IPS DF 6.9 (cell line): Measurements from ENCODE around the gene HOXD8.

Experiments
- DNase-seq: peaks from one replicate; pipeline ENCODE4 v3.0.0-alpha.2; 2013; ENCODE audit warnings: low read depth, low spot score
- H3K27ac ChIP-seq: one replicate; pipeline ENCODE4 v1.5.1; 2013; ENCODE audit warnings: low read length, control low read depth
- H3K27me3 ChIP-seq: 2 replicates; pipeline ENCODE4 v1.6.1; 2013; ENCODE audit warnings: mild to moderate bottlenecking, low read length; ENCODE audit not compliant: control insufficient read depth, insufficient read depth
- H3K36me3 ChIP-seq: 2 replicates; pipeline ENCODE4 v1.6.1; 2013; ENCODE audit warnings: low read length; ENCODE audit not compliant: control insufficient read depth, insufficient read depth
- H3K4me1 ChIP-seq: 2 replicates; pipeline ENCODE4 v1.6.1; 2013; ENCODE audit warnings: low read length; ENCODE audit not compliant: control insufficient read depth, insufficient read depth
- H3K4me3 ChIP-seq: 2 replicates; pipeline ENCODE4 v1.5.1; 2013; ENCODE audit warnings: mild to moderate bottlenecking, low read length
- H3K9me3 ChIP-seq: 2 replicates; pipeline ENCODE4 v1.6.1; 2013; ENCODE audit warnings: low read length, inconsistent platforms; ENCODE audit not compliant: control insufficient read depth, insufficient read depth
- WGBS: extraction: QIAGEN DNeasy Blood & Tissue Kit; methylation state at CpG from one replicate; pipeline ENCODE4 v1.1.7; 2013; ENCODE audit warnings: mixed read lengths, missing lambda C conversion rate; ENCODE audit not compliant: insufficient read length, insufficient coverage; 5-methylcytosine and 5-hydroxymethylcytosine counted together

HOXD8 gene

GRCh38 chr2:176105078-176105729, 24.3 kb upstream of the HOXD8 start:
- whole genome bisulfite sequencing: no CpG with 5 or more reads among the region's 25 CpGs
- Histone ChIP-seq H3K27me3 (peaks cover 96% of the 10 kb centered on the region), H3K9me3 (no peaks in the 10 kb centered on the region), H3K36me3 (no peaks in the 10 kb centered on the region; the same call in 1 of the 2 replicates), H3K4me3 (no peak overlapping the region; the same call in 1 of the 2 replicates), H3K4me1 (peaks cover 5% of the 10 kb centered on the region), H3K27ac (no peak overlapping the region)
- DNase-seq: no peak

- H3K27ac ChIP-seq: no peak overlapping the region
- no peaks in the 10 kb centered on the region for H3K9me3 ChIP-seq
- no peak for DNase-seq
- peaks cover 96% of the 10 kb centered on the region for H3K27me3 ChIP-seq
- no peak overlapping the region for H3K4me3 ChIP-seq
- no peaks in the 10 kb centered on the region; the same call in 1 of the 2 replicates for H3K36me3 ChIP-seq
- no CpG with 5 or more reads among the region's 25 CpGs for WGBS
- H3K4me1 ChIP-seq: peaks cover 5% of the 10 kb centered on the region
Measured at GRCh38 chr2:176105730-176106580, 23.6 kb upstream of the HOXD8 start.

- no CpG with 5 or more reads among the region's 85 CpGs for WGBS
- H3K36me3 ChIP-seq: no peaks in the 10 kb centered on the region; the same call in 1 of the 2 replicates
- no peaks in the 10 kb centered on the region for H3K9me3 ChIP-seq
- no peak within 1 kb of the TSS for H3K27ac ChIP-seq
- no peak for DNase-seq
- peak within 1 kb of the TSS; percentile 10; the same call in 1 of the 2 replicates for H3K4me3 ChIP-seq
- H3K4me1 ChIP-seq: peaks cover 5% of the 10 kb centered on the region
- peaks cover 95% of the 10 kb centered on the region for H3K27me3 ChIP-seq
Measured at GRCh38 chr2:176106581-176107539, 22.6 kb upstream of the HOXD8 start, which contains the start of gene HOXD11. TSS of gene HOXD11 (plus strand) at chr2:176107280. CDS start at chr2:176107356, 76 bp downstream.

- Histone ChIP-seq H3K9me3 (no peaks in the 10 kb centered on the region), H3K4me1 (peaks cover 5% of the 10 kb centered on the region), H3K27ac (no peak overlapping the region), H3K4me3 (no peak overlapping the region), H3K27me3 (peaks cover 95% of the 10 kb centered on the region), H3K36me3 (no peaks in the 10 kb centered on the region; the same call in 1 of the 2 replicates)
- WGBS: no CpG with 5 or more reads among the region's 59 CpGs
- DNase-seq: no peak
Measured at GRCh38 chr2:176107731-176108181, 21.7 kb upstream of the HOXD8 start.

GRCh38 chr2:176109192-176109901, 20.2 kb upstream of the HOXD8 start:
- Histone ChIP-seq H3K27ac (no peak overlapping the region), H3K4me3 (no peak overlapping the region), H3K9me3 (no peaks in the 10 kb centered on the region), H3K4me1 (peaks cover 5% of the 10 kb centered on the region), H3K27me3 (peaks cover 95% of the 10 kb centered on the region), H3K36me3 (no peaks in the 10 kb centered on the region; the same call in 1 of the 2 replicates)
- no peak for DNase-seq
- WGBS: no CpG with 5 or more reads among the region's 26 CpGs

- no CpG with 5 or more reads among the region's 4 CpGs for WGBS
- no peaks in the 10 kb centered on the region for H3K36me3 ChIP-seq
- no peak overlapping the region for H3K4me3 ChIP-seq
- no peaks in the 10 kb centered on the region for H3K9me3 ChIP-seq
- no peak for DNase-seq
- peaks cover 5% of the 10 kb centered on the region for H3K4me1 ChIP-seq
- no peak overlapping the region for H3K27ac ChIP-seq
- peaks cover 95% of the 10 kb centered on the region for H3K27me3 ChIP-seq
Measured at GRCh38 chr2:176109946-176110345, 19.6 kb upstream of the HOXD8 start.

- DNase-seq: no peak
- no CpG with 5 or more reads among the region's 7 CpGs for WGBS
- Histone ChIP-seq H3K36me3 (no peaks in the 10 kb centered on the region), H3K27me3 (peaks cover 94% of the 10 kb centered on the region), H3K27ac (no peak overlapping the region), H3K4me3 (no peak overlapping the region), H3K9me3 (no peaks in the 10 kb centered on the region), H3K4me1 (peaks cover 4% of the 10 kb centered on the region)
Measured at GRCh38 chr2:176110415-176111308, 18.8 kb upstream of the HOXD8 start.

GRCh38 chr2:176111309-176111663, 18.2 kb upstream of the HOXD8 start:
- Histone ChIP-seq H3K36me3 (no peaks in the 10 kb centered on the region), H3K4me3 (no peak overlapping the region), H3K4me1 (peaks cover 4% of the 10 kb centered on the region), H3K27me3 (peaks cover 94% of the 10 kb centered on the region), H3K27ac (no peak overlapping the region), H3K9me3 (no peaks in the 10 kb centered on the region)
- WGBS: no CpG with 5 or more reads among the region's 16 CpGs
- no peak for DNase-seq

GRCh38 chr2:176111846-176112374, 17.6 kb upstream of the HOXD8 start:
- Histone ChIP-seq H3K36me3 (no peaks in the 10 kb centered on the region), H3K4me1 (peaks cover 4% of the 10 kb centered on the region), H3K9me3 (no peaks in the 10 kb centered on the region), H3K27me3 (peaks cover 93% of the 10 kb centered on the region), H3K27ac (no peak overlapping the region), H3K4me3 (no peak overlapping the region)
- no peak for DNase-seq
- WGBS: no CpG with 5 or more reads among the region's 29 CpGs
